ENCODE data around the gene ATP7A. TPM values are rescaled to one million over a fixed set of nuclear protein-coding genes. Genes with fewer than 3 reads are reported as not detected.

The ATP7A gene
- total and polyA plus RNA-seq, 9 of the 15 experiments (the other 6 are each of a cell fraction or from before 2014, with no cell fraction given): 7.8 to 22.7 (median 11.6) TPM

DNA sequence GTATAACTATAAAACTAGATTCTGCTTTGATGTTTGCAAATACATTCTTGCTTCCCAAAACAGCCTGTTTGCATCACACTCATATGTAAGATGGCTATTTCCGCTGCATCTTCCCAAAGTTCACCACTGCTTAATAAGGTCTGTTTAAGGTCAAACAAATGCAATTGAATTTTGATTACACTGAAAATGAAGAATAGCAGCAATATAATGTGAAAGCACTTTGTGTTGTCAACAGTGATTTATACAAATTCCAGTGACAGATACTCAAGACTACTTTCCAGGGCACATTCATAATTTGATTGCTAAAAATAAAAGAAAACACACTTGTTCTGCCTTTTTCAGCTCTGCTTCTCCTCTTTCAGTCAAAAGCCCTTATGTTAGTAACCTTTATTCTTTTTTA, 67.0 kb downstream of the ATP7A start:
- WGBS (ENCODE audit: insufficient coverage, low coverage, missing lambda C conversion rate): 58% methylated on average over 1 of the region's 1 CpG
- POLR2A ChIA-PET: no interaction called here
- FAIRE-seq (no peak), DNase-seq (ENCODE audit: extremely low read depth in 1 of 4, low spot score in 3 of 4) (no peak), ATAC-seq (no peak)
- Histone ChIP-seq H3K27ac (ENCODE audit: extremely low read depth, low read depth, low read length) (no peak overlapping the region), H3K27me3 (ENCODE audit: control insufficient read depth in 2 of 2, insufficient read depth in 2 of 2, low read length in 2 of 2) (no peaks in the 10 kb centered on the region), H3K9ac (ENCODE audit: insufficient read depth in 1 of 2, low read depth in 2 of 2, low read length in 2 of 2) (no peak overlapping the region), H3K9me1 (ENCODE audit: control insufficient read depth, insufficient read depth, low read length) (no peaks in the 10 kb centered on the region), H3K9me3 (replicated peaks; ENCODE audit: control insufficient read depth, insufficient read depth, low read depth, low read length) (no peaks in the 10 kb centered on the region), H4K20me1 (replicated peaks; ENCODE audit: control insufficient read depth, insufficient read depth, low read length) (no peaks in the 10 kb centered on the region), H3K4me2 (ENCODE audit: insufficient read depth, low read length) (no peak overlapping the region), H3K79me2 (ENCODE audit: control insufficient read depth, insufficient read depth, low read length) (no peaks in the 10 kb centered on the region; the same call in 2 of the 3 replicates), H3K4me3 (no peak overlapping the region), H2AFZ (ENCODE audit: low read depth, low read length) (no peak overlapping the region), H3K36me3 (ENCODE audit: control insufficient read depth, insufficient read depth, low read length) (peaks cover 2% of the 10 kb centered on the region; the same call in 1 of the 3 replicates), H3K4me1 (replicated peaks in 1 of 2; ENCODE audit: control insufficient read depth in 2 of 2, insufficient read depth in 2 of 2, low read length in 2 of 2) (no peaks in the 10 kb centered on the region)
- intact Hi-C loops (cut with micrococcal nuclease) (no loop called here), in situ Hi-C loops (cut with MboI) (no loop called here)
- CTCF ChIA-PET (ENCODE audit: low intra/inter-chr PET ratio): no interaction called here
- TF ChIP-seq, protein P1, sequence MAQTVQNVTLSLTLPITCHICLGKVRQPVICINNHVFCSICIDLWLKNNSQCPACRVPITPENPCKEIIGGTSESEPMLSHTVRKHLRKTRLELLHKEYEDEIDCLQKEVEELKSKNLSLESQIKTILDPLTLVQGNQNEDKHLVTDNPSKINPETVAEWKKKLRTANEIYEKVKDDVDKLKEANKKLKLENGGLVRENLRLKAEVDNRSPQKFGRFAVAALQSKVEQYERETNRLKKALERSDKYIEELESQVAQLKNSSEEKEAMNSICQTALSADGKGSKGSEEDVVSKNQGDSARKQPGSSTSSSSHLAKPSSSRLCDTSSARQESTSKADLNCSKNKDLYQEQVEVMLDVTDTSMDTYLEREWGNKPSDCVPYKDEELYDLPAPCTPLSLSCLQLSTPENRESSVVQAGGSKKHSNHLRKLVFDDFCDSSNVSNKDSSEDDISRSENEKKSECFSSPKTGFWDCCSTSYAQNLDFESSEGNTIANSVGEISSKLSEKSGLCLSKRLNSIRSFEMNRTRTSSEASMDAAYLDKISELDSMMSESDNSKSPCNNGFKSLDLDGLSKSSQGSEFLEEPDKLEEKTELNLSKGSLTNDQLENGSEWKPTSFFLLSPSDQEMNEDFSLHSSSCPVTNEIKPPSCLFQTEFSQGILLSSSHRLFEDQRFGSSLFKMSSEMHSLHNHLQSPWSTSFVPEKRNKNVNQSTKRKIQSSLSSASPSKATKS (CRISPR knock-in tag; IDR thresholded peaks at IDR 0.05): no peak
- TF ChIP-seq RBBP5 (IDR thresholded peaks at IDR 0.05; ENCODE audit: borderline replicate concordance, insufficient read depth, low read length, poor library complexity, severe bottlenecking): no peak
- no peak for TF ChIP-seq PHF21A (IDR thresholded peaks at IDR 0.05; ENCODE audit: borderline replicate concordance, low read depth)
- no peak for TF ChIP-seq TARDBP (IDR thresholded peaks at IDR 0.05)
- TF ChIP-seq ZBTB8A (IDR thresholded peaks at IDR 0.05; ENCODE audit: partially characterized antibody): no peak
- TF ChIP-seq, protein P2, sequence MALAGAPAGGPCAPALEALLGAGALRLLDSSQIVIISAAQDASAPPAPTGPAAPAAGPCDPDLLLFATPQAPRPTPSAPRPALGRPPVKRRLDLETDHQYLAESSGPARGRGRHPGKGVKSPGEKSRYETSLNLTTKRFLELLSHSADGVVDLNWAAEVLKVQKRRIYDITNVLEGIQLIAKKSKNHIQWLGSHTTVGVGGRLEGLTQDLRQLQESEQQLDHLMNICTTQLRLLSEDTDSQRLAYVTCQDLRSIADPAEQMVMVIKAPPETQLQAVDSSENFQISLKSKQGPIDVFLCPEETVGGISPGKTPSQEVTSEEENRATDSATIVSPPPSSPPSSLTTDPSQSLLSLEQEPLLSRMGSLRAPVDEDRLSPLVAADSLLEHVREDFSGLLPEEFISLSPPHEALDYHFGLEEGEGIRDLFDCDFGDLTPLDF (CRISPR knock-in tag; IDR thresholded peaks at IDR 0.05): no peak
- BruUV-seq (replicated peaks): no TSS peak

Measured in K562 (cell line).